22Rv1 (cell line): Measurements from ENCODE around the gene TMEM174.

ENCODE experiments used
- H3K27ac ChIP-seq: fragments of 450-650 bp; 2 replicates; pipeline ENCODE4 v1.5.1; 2017
- ZFX ChIP-seq: fragments of 450-650 bp; IDR thresholded peaks from 2 replicates; pipeline ENCODE4 v1.6.1; 2017; ENCODE audit warnings: antibody characterized with exemption, borderline replicate concordance
- TF ChIP-seq, protein P1 (sequence below): fragments of 450-650 bp; IDR thresholded peaks from 2 replicates; pipeline ENCODE4 v1.5.1; 2017; ENCODE audit warnings: mild to moderate bottlenecking

The TMEM174 gene

DNA sequence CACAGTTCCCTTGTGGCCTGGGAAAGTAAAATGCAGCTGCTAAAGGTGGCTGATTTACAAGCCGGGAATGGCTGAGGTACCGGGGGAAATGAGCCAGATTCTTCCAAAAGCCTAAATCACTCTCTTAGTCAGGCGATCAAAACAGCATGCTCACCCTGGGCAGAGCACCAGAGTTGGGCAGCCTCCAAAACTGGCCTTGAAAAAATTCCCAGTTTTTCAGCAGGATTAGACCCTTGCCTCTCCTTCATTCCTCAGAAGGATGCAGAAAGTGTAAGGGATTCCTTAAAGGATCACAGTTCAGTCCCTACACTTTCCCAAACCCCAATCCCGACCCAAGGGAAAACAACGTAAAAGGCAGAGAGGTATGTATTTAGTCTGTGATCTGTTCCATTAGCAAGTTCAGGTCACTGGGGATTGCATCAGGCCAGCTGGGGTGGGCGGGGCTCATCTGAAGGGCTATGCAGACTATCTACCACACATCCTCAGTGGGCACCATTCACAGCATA, 16.9 kb downstream of the TMEM174 start:
- H3K27ac ChIP-seq: no peak overlapping the region
- TF ChIP-seq, protein P1, sequence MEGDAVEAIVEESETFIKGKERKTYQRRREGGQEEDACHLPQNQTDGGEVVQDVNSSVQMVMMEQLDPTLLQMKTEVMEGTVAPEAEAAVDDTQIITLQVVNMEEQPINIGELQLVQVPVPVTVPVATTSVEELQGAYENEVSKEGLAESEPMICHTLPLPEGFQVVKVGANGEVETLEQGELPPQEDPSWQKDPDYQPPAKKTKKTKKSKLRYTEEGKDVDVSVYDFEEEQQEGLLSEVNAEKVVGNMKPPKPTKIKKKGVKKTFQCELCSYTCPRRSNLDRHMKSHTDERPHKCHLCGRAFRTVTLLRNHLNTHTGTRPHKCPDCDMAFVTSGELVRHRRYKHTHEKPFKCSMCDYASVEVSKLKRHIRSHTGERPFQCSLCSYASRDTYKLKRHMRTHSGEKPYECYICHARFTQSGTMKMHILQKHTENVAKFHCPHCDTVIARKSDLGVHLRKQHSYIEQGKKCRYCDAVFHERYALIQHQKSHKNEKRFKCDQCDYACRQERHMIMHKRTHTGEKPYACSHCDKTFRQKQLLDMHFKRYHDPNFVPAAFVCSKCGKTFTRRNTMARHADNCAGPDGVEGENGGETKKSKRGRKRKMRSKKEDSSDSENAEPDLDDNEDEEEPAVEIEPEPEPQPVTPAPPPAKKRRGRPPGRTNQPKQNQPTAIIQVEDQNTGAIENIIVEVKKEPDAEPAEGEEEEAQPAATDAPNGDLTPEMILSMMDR: no peak
- TF ChIP-seq ZFX: no peak

DNA sequence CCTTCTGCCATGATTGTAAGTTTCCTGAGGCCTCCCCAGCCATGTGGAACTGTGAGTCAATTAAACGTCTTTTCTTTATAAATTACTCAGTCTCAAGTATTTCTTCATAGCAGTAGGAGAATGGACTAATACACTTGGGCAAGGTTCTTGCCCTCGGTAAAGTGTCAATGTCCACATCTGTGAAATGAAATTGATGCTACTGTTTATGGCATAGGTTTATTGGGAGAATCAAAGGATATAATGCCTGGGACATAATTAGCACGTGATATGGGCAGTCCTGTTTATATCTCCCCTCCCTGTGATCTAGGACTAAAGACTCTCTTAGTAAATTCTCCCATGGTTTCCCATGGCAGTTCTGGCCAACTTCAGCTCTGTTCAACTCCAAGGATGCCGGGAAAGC, 19.4 kb downstream of the TMEM174 start:
- H3K27ac ChIP-seq: no peak overlapping the region
- TF ChIP-seq ZFX: no peak
- TF ChIP-seq, protein P1: no peak

DNA sequence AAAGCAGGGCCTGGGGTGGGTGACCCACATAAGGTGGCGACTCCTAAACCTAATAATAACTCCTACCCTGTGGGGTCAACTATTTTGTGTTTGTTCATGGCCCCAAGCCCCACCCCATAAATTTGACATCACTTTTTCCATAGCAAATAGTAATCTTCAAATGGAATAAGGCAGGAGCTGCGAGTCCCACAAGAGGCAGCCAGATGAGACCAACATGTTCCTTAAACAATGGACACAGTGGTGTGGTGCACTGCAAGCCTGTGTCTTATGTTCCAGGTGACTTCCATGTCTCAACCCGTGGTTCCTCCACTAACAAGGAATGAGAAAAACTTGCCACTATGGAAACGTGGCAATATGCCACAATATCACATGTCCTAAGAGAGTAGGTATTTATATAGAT, 20.6 kb downstream of the TMEM174 start:
- TF ChIP-seq ZFX: no peak
- TF ChIP-seq, protein P1: no peak

DNA sequence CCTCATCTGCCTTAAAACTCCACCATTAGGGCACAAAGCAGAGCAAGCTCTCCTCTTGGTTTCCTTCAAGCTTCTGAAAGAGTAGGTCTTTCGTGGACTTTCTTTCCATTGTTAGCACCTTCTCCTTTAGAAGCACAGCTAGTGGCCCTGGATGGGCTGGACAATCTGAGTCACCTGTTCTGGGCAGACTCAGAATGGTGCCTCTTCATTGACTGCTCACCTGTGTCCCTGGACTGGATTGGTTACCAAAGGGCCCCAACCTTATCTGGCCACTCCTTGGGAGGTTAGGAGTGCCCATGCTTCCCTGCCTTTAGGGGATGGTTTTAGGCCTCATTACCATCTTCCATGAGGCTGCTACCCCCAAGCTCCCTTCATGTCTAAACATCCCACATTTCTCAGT, 23.2 kb downstream of the TMEM174 start:
- no peak for TF ChIP-seq ZFX
- TF ChIP-seq, protein P1: no peak
- no peak overlapping the region for H3K27ac ChIP-seq

More for the DNA sequence above, 20.6 kb downstream of the TMEM174 start:
- H3K27ac ChIP-seq: no peak overlapping the region

DNA sequence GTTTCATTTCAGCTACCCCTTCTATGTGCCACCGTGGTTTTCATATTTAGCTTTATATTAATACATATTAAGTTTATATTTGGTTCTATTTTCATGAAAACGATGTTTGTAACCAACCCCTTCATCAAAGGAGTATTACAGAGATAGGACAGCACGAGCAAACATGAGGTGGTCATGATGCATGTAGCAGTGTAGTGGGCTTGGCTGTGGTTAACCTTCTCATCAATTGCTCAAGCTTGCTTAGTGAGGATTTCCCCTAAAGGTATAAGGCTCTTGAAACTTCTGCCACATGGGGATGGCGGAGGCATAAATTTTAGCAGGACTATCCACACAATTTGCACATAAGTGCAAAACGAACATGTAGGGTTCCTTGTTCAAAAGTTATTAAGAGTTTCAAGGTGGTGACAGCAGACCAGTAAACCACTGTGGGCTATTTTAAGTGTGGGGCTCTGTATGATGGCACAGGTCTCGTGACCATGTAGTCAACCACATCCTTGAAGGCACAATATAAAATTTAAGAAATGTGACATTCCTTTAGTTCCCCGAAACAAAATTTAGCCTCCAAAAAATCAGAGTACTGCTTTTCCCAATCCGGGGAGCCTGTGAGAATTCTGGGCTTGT, 24.8 kb downstream of the TMEM174 start:
- TF ChIP-seq ZFX: no peak
- TF ChIP-seq, protein P1: no peak
- H3K27ac ChIP-seq: no peak overlapping the region

DNA sequence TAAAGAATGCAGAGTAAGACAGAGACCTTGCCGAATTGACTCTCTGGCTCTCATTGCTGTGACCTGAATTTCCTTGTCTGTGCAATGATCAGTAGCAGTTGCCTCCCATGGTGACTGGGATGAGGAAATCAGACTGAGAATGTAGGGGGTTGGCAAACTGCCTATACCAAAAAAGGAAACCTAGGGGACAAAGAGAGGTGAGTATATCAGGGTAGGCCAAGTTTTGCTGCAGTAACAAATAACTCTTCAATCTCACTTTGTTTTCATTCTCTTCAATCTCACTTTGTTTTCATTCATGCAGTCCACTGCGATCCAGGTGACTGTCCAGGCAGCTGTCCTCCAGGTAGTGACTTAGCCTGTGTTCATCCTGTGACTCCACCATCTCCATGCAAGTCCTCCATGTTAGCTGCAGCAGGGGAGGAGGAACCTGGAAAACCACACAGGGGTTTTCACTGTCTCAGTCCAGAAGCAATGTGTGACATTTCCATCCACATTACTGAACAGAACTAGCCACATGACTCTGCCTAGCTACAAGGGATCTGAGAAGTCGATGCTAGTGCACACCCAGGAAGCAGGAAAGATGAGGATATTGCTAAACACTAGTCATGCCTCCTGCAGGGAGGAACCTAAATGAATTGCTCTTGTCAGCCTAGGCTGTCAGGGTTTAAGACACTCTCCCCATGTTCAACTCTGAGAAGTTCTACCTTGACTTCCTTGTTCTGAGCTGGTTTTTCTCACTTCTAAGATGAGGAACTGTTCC, 26.0 kb downstream of the TMEM174 start:
- no peak overlapping the region for H3K27ac ChIP-seq
- TF ChIP-seq, protein P1: no peak
- no peak for TF ChIP-seq ZFX

DNA sequence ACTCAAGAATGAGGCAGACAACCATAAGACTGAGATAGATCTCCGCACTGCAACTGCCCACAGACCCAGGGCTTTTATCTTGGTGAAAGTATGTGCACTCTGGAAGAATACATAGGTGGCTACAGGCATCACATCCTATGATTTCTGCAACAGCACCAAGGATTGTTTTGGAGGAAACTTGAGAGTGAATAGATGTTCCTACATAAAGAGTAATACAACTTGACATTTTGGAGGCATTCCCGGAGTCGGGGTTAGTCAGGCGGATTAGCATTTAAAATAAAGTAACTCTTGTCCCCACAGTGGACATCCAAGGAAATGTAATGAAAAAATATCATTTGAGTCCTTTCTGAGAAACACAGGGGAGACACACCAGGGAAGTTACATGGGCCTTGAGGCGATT, 26.7 kb downstream of the TMEM174 start:
- no peak for TF ChIP-seq ZFX
- TF ChIP-seq, protein P1: no peak
- no peak overlapping the region for H3K27ac ChIP-seq
